ENCODE measurements around the gene RAB7B. TPM values are rescaled to one million over a fixed set of nuclear protein-coding genes. Genes with fewer than 3 reads are reported as not detected.
A peak's percentile ranks its signal among the peaks of the same experiment; 100 is the strongest.

The RAB7B gene
- total RNA-seq, 2 donors from 2014 or later: 4.8 to 5.1 TPM

GRCh38 chr1:205992218-205992882, 10.8 kb downstream of the RAB7B start:
- peaks cover 0 to 3% of the 10 kb centered on the region in 2 donors for H3K4me1 ChIP-seq
- TF ChIP-seq, protein P1, sequence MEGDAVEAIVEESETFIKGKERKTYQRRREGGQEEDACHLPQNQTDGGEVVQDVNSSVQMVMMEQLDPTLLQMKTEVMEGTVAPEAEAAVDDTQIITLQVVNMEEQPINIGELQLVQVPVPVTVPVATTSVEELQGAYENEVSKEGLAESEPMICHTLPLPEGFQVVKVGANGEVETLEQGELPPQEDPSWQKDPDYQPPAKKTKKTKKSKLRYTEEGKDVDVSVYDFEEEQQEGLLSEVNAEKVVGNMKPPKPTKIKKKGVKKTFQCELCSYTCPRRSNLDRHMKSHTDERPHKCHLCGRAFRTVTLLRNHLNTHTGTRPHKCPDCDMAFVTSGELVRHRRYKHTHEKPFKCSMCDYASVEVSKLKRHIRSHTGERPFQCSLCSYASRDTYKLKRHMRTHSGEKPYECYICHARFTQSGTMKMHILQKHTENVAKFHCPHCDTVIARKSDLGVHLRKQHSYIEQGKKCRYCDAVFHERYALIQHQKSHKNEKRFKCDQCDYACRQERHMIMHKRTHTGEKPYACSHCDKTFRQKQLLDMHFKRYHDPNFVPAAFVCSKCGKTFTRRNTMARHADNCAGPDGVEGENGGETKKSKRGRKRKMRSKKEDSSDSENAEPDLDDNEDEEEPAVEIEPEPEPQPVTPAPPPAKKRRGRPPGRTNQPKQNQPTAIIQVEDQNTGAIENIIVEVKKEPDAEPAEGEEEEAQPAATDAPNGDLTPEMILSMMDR (IDR thresholded peaks at IDR 0.05): no peak
- H3K27me3 ChIP-seq: no peaks in the 10 kb centered on the region
- H3K27ac ChIP-seq: no peak overlapping the region
- H3K9me3 ChIP-seq: no peaks in the 10 kb centered on the region
- H3K36me3 ChIP-seq: no peaks in the 10 kb centered on the region
- no peak for DNase-seq (ENCODE audit: low spot score)
- no peak overlapping the region for H3K4me3 ChIP-seq

- Histone ChIP-seq H3K36me3 (no peaks in the 10 kb centered on the region), H3K4me3 (no peak overlapping the region), H3K27ac (no peak overlapping the region), H3K9me3 (no peaks in the 10 kb centered on the region), H3K27me3 (no peaks in the 10 kb centered on the region), H3K4me1 (peaks cover 0 to 14% of the 10 kb centered on the region in 2 donors)
- no peak for DNase-seq (ENCODE audit: low spot score)
- TF ChIP-seq, protein P1 (IDR thresholded peaks at IDR 0.05): no peak
These were observed 12.0 kb downstream of the RAB7B start for GRCh38 chr1:205991237-205991636.

- H3K9me3 ChIP-seq: no peaks in the 10 kb centered on the region
- no peak for DNase-seq (ENCODE audit: low spot score)
These were observed 13.0 kb downstream of the RAB7B start for GRCh38 chr1:205990226-205990625.

GRCh38 chr1:205989786-205990185, 13.4 kb downstream of the RAB7B start:
- Histone ChIP-seq H3K27ac (no peak overlapping the region), H3K27me3 (no peaks in the 10 kb centered on the region), H3K4me3 (no peak overlapping the region), H3K36me3 (no peaks in the 10 kb centered on the region), H3K9me3 (no peaks in the 10 kb centered on the region), H3K4me1 (peaks cover 0 to 16% of the 10 kb centered on the region in 2 donors)
- TF ChIP-seq, protein P1 (IDR thresholded peaks at IDR 0.05): no peak
- no peak for DNase-seq (ENCODE audit: low spot score)

More at GRCh38 chr1:205990226-205990625, 13.0 kb downstream of the RAB7B start:
- no peak overlapping the region for H3K27ac ChIP-seq
- no peaks in the 10 kb centered on the region for H3K36me3 ChIP-seq
- H3K4me1 ChIP-seq: peaks cover 0 to 16% of the 10 kb centered on the region in 2 donors
- H3K4me3 ChIP-seq: no peak overlapping the region
- no peaks in the 10 kb centered on the region for H3K27me3 ChIP-seq
- TF ChIP-seq, protein P1 (IDR thresholded peaks at IDR 0.05): no peak

GRCh38 chr1:205988585-205988995, 14.6 kb downstream of the RAB7B start:
- H3K27ac ChIP-seq: no peak overlapping the region
- H3K4me1 ChIP-seq: peaks cover 0 to 23% of the 10 kb centered on the region in 2 donors
- no peaks in the 10 kb centered on the region for H3K36me3 ChIP-seq
- H3K27me3 ChIP-seq: no peaks in the 10 kb centered on the region
- H3K9me3 ChIP-seq: no peaks in the 10 kb centered on the region
- no peak overlapping the region for H3K4me3 ChIP-seq
- DNase-seq (ENCODE audit: low spot score): no peak
- TF ChIP-seq, protein P1 (IDR thresholded peaks at IDR 0.05): no peak

DNA sequence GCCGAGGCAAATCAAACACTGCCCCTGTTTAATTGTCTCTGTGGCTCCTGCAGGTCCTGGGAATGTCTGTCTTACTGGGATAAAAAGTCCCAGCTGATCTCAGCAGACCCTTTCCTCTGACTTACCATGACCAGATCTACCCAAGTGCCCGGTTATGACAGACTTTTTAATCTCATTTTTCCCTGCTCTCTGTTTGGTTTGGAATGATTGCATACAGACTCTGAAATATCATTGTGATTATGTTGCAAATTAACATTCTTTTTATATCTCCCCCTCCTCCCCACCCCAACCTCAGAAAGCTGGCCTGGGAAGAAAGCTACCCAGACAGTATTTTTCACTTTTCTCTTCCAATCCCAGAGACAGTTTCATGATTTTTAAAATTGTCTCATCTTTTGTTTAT, 16.3 kb downstream of the RAB7B start:
- TF ChIP-seq, protein P1 (IDR thresholded peaks at IDR 0.05): no peak
- DNase-seq (ENCODE audit: low spot score): no peak
- Histone ChIP-seq H3K36me3 (no peaks in the 10 kb centered on the region), H3K27me3 (no peaks in the 10 kb centered on the region), H3K27ac (peak overlapping the region; percentile 18 to 21), H3K9me3 (no peaks in the 10 kb centered on the region), H3K4me3 (no peak overlapping the region), H3K4me1 (peaks cover 0 to 23% of the 10 kb centered on the region in 2 donors)

All from right atrium auricular region (tissue), 2 donors.